ENCODE data around the gene ARHGAP44. TPM values are rescaled to one million over a fixed set of nuclear protein-coding genes. Genes with fewer than 3 reads are reported as not detected.

The ARHGAP44 gene
- total and polyA plus RNA-seq, 2 donors (not counting 3 experiments of a cell fraction or from before 2014, with no cell fraction given) = 0.11 to 0.42 TPM

DNA sequence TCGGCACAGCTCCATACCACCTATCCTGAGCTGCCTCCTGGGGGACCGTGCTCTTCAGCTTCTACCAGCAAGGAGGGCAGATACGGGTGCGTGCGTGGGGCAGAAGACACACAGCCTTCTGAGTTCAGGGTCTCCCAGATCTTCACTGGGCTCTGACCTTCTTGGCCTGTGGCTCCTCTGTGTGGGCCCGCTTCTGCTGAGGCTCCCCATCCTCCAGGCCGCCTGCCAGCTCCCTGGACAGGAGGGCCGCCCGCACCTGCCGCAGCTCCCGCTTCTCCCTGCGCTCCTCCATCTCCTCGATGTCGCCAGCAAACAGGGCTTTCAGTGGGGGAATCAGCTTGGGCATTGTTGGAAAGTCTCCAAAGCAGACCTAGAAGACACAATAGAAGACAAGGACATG lies 203.4 kb downstream of the ARHGAP44 start:
- BruUV-seq (replicated peaks) = no TSS peak
- Histone ChIP-seq H3K4me2 (ENCODE audit: insufficient read depth, low read length) (no peak overlapping the region), H3K9ac (replicated peaks; ENCODE audit: extremely low read depth, insufficient read depth, low read length) (no peak overlapping the region), H3K27ac (ENCODE audit: insufficient read depth, low read depth, low read length) (no peak overlapping the region), H3K27me3 (ENCODE audit: control insufficient read depth in 2 of 2, insufficient read depth in 2 of 2, low read length in 2 of 2) (no peaks in the 10 kb centered on the region), H3K36me3 (ENCODE audit: control insufficient read depth in 2 of 2, extremely low read depth in 1 of 2, insufficient read depth in 2 of 2, low read length in 2 of 2) (peaks cover 27 to 53% of the 10 kb centered on the region in 2 experiments), H3K4me3 (replicated peaks in 1 of 3; ENCODE audit: insufficient read depth in 1 of 3, low read depth in 1 of 3, low read length in 3 of 3) (no peak overlapping the region), H3K9me3 (replicated peaks; ENCODE audit: control insufficient read depth, insufficient read depth, low read length) (no peaks in the 10 kb centered on the region), H3K79me2 (ENCODE audit: control insufficient read depth, insufficient read depth, low read length) (no peaks in the 10 kb centered on the region), H2AFZ (ENCODE audit: low read depth, low read length) (no peak overlapping the region), H4K20me1 (replicated peaks; ENCODE audit: control insufficient read depth, extremely low read depth, insufficient read depth, low read length) (no peaks in the 10 kb centered on the region), H3K9me1 (replicated peaks; ENCODE audit: control insufficient read depth, extremely low read depth, insufficient read depth, low read length) (no peaks in the 10 kb centered on the region), H3K4me1 (ENCODE audit: control insufficient read depth, extremely low read depth, insufficient read depth, low read length) (no peaks in the 10 kb centered on the region)
- TF ChIP-seq MYC (IDR thresholded peaks at IDR 0.05; ENCODE audit: low read depth, low read length) (no peak), FOS (IDR thresholded peaks at IDR 0.05; ENCODE audit: borderline replicate concordance, insufficient read depth, low read length) (no peak), POLR2A (IDR thresholded peaks at IDR 0.05; ENCODE audit: low read depth, low read length) (no peak), POLR2AphosphoS5 (IDR thresholded peaks at IDR 0.05; ENCODE audit: insufficient read depth, low read depth, low read length) (no peak), GATA2 (IDR thresholded peaks at IDR 0.05; ENCODE audit: insufficient read depth, insufficient read length, low read depth, low read length) (no peak)
- TF ChIP-seq, protein P1, sequence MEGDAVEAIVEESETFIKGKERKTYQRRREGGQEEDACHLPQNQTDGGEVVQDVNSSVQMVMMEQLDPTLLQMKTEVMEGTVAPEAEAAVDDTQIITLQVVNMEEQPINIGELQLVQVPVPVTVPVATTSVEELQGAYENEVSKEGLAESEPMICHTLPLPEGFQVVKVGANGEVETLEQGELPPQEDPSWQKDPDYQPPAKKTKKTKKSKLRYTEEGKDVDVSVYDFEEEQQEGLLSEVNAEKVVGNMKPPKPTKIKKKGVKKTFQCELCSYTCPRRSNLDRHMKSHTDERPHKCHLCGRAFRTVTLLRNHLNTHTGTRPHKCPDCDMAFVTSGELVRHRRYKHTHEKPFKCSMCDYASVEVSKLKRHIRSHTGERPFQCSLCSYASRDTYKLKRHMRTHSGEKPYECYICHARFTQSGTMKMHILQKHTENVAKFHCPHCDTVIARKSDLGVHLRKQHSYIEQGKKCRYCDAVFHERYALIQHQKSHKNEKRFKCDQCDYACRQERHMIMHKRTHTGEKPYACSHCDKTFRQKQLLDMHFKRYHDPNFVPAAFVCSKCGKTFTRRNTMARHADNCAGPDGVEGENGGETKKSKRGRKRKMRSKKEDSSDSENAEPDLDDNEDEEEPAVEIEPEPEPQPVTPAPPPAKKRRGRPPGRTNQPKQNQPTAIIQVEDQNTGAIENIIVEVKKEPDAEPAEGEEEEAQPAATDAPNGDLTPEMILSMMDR (IDR thresholded peaks at IDR 0.05; ENCODE audit: extremely low read depth in 1 of 2, insufficient read depth in 1 of 2, low read depth in 1 of 2, low read length in 2 of 2) = no peak
- POLR2A ChIA-PET = no interaction called here
- FAIRE-seq = no peak
- CTCF ChIA-PET = interaction anchor here (1.6 to 1.7 kb wide), 2 partner anchors 12 to 38 kb away, joined by 5 to 7 read pairs; no protein-coding TSS in a partner anchor
- intact Hi-C loops (cut with micrococcal nuclease) = no loop called here
- dilution Hi-C loops (cut with MboI; ENCODE audit: extremely low pct_ligation_motif_present, low sequenced_read_pairs) = no loop called here
- DNase-seq (ENCODE audit: low read depth, low spot score) = no peak

GRCh38 chr17:12993631-12994030 lies 204.3 kb downstream of the ARHGAP44 start:
- CTCF ChIA-PET = no interaction called here

More at GRCh38 chr17:12993631-12994030, 204.3 kb downstream of the ARHGAP44 start:
- H3K4me3 ChIP-seq (replicated peaks in 1 of 3; ENCODE audit: insufficient read depth in 1 of 3, low read depth in 1 of 3, low read length in 3 of 3) = no peak overlapping the region
- FAIRE-seq = no peak
- H3K9ac ChIP-seq (replicated peaks; ENCODE audit: extremely low read depth, insufficient read depth, low read length) = no peak overlapping the region
- intact Hi-C loops (cut with micrococcal nuclease) = no loop called here
- H3K27ac ChIP-seq (ENCODE audit: insufficient read depth, low read depth, low read length) = no peak overlapping the region
- no peak for DNase-seq (ENCODE audit: low read depth, low spot score)
- TF ChIP-seq POLR2A (IDR thresholded peaks at IDR 0.05; ENCODE audit: low read depth, low read length) = no peak
- TF ChIP-seq, protein P1 (IDR thresholded peaks at IDR 0.05; ENCODE audit: extremely low read depth in 1 of 2, insufficient read depth in 1 of 2, low read depth in 1 of 2, low read length in 2 of 2) = no peak
- no peak for TF ChIP-seq FOS (IDR thresholded peaks at IDR 0.05; ENCODE audit: borderline replicate concordance, insufficient read depth, low read length)
- no peak for TF ChIP-seq EZH2 (IDR thresholded peaks at IDR 0.05; ENCODE audit: borderline replicate concordance, low read depth, low read length, severe bottlenecking)
- no peak for TF ChIP-seq MAX (IDR thresholded peaks at IDR 0.05; ENCODE audit: insufficient read depth, insufficient read length)
- TF ChIP-seq POLR2AphosphoS5 (IDR thresholded peaks at IDR 0.05; ENCODE audit: insufficient read depth, low read depth, low read length) = no peak
- no peak for TF ChIP-seq GATA2 (IDR thresholded peaks at IDR 0.05; ENCODE audit: insufficient read depth, insufficient read length, low read depth, low read length)
- TF ChIP-seq MYC (IDR thresholded peaks at IDR 0.05; ENCODE audit: low read depth, low read length) = no peak
- no peaks in the 10 kb centered on the region for H3K9me3 ChIP-seq (replicated peaks; ENCODE audit: control insufficient read depth, insufficient read depth, low read length)
- POLR2A ChIA-PET = no interaction called here
- no peaks in the 10 kb centered on the region for H3K4me1 ChIP-seq (ENCODE audit: control insufficient read depth, extremely low read depth, insufficient read depth, low read length)
- H2AFZ ChIP-seq (ENCODE audit: low read depth, low read length) = no peak overlapping the region
- no peaks in the 10 kb centered on the region for H4K20me1 ChIP-seq (replicated peaks; ENCODE audit: control insufficient read depth, extremely low read depth, insufficient read depth, low read length)
- no peak overlapping the region for H3K4me2 ChIP-seq (ENCODE audit: insufficient read depth, low read length)
- dilution Hi-C loops (cut with MboI; ENCODE audit: extremely low pct_ligation_motif_present, low sequenced_read_pairs) = no loop called here
- no peaks in the 10 kb centered on the region for H3K27me3 ChIP-seq (ENCODE audit: control insufficient read depth in 2 of 2, insufficient read depth in 2 of 2, low read length in 2 of 2)
- no TSS peak for BruUV-seq (replicated peaks)
- no peaks in the 10 kb centered on the region for H3K9me1 ChIP-seq (replicated peaks; ENCODE audit: control insufficient read depth, extremely low read depth, insufficient read depth, low read length)
- H3K36me3 ChIP-seq (ENCODE audit: control insufficient read depth in 2 of 2, extremely low read depth in 1 of 2, insufficient read depth in 2 of 2, low read length in 2 of 2) = peaks cover 33 to 59% of the 10 kb centered on the region in 2 experiments
- H3K79me2 ChIP-seq (ENCODE audit: control insufficient read depth, insufficient read depth, low read length) = no peaks in the 10 kb centered on the region

All from endothelial cell of umbilical vein (primary cell).